Prostate gland (tissue), 2 donors: ENCODE measurements around the gene SH3BP1. TPM values are rescaled to one million over a fixed set of nuclear protein-coding genes. Genes with fewer than 3 reads are reported as not detected.
A peak's percentile ranks its signal among the peaks of the same experiment; 100 is the strongest.

Experiments used
- DNase-seq: peaks from one replicate; pipeline ENCODE4 v3.0.0-alpha.2; 2019; ENCODE audit warnings: low spot score
- H3K27ac ChIP-seq, 2 donors: fragments of 200-600 bp; sonication (generic); 2 replicates each; pipeline ENCODE4 v1.5.1; 2017 to 2019
- H3K27me3 ChIP-seq: fragments of 200-600 bp; sonication (generic); replicated peaks from 2 replicates; pipeline ENCODE4 v1.5.1; 2019; ENCODE audit not compliant: insufficient read depth
- H3K36me3 ChIP-seq, 2 donors: fragments of 200-600 bp; sonication (generic); 1 replicate in 1 of 2; 2 replicates in 1 of 2; pipeline versions ENCODE4 v1.5.1 to v1.8.1; 2017 to 2019
- H3K4me1 ChIP-seq: fragments of 200-600 bp; sonication (generic); replicated peaks from 2 replicates; pipeline ENCODE4 v1.5.1; 2019
- H3K4me3 ChIP-seq, 2 donors: fragments of 200-600 bp; sonication (generic); 2 replicates each; pipeline ENCODE4 v1.5.1; 2017 to 2019
- H3K9me3 ChIP-seq: fragments of 200-600 bp; sonication (generic); 2 replicates; pipeline ENCODE4 v1.5.1; 2017
- POLR2A ChIP-seq: fragments of 450-650 bp; IDR thresholded peaks from one replicate; pipeline ENCODE4 v1.6.1; 2016; ENCODE audit warnings: antibody characterized with exemption, mild to moderate bottlenecking
- POLR2AphosphoS5 ChIP-seq: sonication (generic); formaldehyde crosslinking; IDR thresholded peaks from one replicate; pipeline ENCODE4 v1.6.1; 2017; ENCODE audit warnings: antibody characterized with exemption
- WGBS: methylation state at CpG from one replicate; pipeline ENCODE4 v1.1.5; 2018; 5-methylcytosine and 5-hydroxymethylcytosine counted together
- intact Hi-C: fragments of 100-400 bp; cut with DNase I; formaldehyde crosslinking; loops from one replicate; pipeline ENCODE4 v1.14.2; 2022
- total RNA-seq, 2 donors: library from RNA; depleted of rRNA; stranded (reverse); fragments of >200 nt; gene quantifications; one replicate each; pipeline ENCODE4 v1.1.0, GENCODE V29; 2016
- TF ChIP-seq, protein P1 (sequence below), 4 experiments: fragments of 200-600 bp in 2 of 4; fragments of 450-650 bp in 2 of 4; sonication (generic) in 2 of 4; IDR thresholded peaks; 1 replicate in 3 of 4; 2 replicates in 1 of 4; pipeline ENCODE4 v1.5.1; 2016 to 2019; ENCODE audit warnings: antibody characterized with exemption in 4 of 4, mild to moderate bottlenecking in 2 of 4, moderate library complexity in 2 of 4

SH3BP1 gene
- total RNA-seq, 2 donors from 2014 or later = 10.9 to 12.0 TPM

DNA sequence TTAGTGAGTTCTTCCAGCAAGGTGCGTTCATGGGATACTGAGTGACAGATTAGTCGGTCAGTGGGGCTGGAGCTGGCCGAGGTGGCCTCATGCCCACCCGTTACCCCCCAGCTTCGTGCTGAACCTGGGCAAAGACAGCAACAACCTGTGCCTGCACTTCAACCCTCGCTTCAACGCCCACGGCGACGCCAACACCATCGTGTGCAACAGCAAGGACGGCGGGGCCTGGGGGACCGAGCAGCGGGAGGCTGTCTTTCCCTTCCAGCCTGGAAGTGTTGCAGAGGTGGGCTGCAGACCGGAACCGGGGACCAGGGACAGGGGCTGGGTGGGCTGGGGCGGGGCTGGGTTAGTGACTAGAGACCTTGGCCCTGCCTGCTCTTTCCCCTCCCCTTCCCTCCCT is 38.9 kb downstream of the SH3BP1 start:
- no peak for TF ChIP-seq POLR2AphosphoS5
- TF ChIP-seq POLR2A = no peak
- TF ChIP-seq, protein P1, sequence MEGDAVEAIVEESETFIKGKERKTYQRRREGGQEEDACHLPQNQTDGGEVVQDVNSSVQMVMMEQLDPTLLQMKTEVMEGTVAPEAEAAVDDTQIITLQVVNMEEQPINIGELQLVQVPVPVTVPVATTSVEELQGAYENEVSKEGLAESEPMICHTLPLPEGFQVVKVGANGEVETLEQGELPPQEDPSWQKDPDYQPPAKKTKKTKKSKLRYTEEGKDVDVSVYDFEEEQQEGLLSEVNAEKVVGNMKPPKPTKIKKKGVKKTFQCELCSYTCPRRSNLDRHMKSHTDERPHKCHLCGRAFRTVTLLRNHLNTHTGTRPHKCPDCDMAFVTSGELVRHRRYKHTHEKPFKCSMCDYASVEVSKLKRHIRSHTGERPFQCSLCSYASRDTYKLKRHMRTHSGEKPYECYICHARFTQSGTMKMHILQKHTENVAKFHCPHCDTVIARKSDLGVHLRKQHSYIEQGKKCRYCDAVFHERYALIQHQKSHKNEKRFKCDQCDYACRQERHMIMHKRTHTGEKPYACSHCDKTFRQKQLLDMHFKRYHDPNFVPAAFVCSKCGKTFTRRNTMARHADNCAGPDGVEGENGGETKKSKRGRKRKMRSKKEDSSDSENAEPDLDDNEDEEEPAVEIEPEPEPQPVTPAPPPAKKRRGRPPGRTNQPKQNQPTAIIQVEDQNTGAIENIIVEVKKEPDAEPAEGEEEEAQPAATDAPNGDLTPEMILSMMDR (IDR thresholded peaks at IDR 0.05) = no peak
- 68% methylated on average over 18 of the region's 18 CpGs for WGBS
- no peak overlapping the region for H3K27ac ChIP-seq
- intact Hi-C loops = loop anchor here (5.0 kb wide), 1 partner anchor 36 kb away; no protein-coding TSS in a partner anchor
- no peaks in the 10 kb centered on the region for H3K36me3 ChIP-seq
- no peak overlapping the region for H3K4me3 ChIP-seq
- no peak for DNase-seq
- no peaks in the 10 kb centered on the region for H3K9me3 ChIP-seq
- H3K4me1 ChIP-seq = peaks cover 16% of the 10 kb centered on the region
- H3K27me3 ChIP-seq = no peaks in the 10 kb centered on the region

DNA sequence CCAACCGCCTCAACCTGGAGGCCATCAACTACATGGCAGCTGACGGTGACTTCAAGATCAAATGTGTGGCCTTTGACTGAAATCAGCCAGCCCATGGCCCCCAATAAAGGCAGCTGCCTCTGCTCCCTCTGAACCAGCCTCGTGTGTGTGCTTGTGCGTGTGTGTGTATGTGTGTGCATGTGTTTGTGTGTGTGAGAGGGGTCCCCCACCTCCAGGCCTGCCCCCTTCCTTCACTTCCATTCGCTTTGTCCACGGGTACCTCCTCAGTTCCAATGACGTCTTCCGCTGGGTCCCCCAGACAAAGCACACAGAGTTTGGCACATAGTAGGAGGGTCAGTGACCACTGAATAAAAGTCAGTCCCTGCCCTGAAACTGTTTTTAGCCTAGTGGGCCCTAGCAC is 40.2 kb downstream of the SH3BP1 start:
- Histone ChIP-seq H3K27ac (no peak overlapping the region), H3K9me3 (no peaks in the 10 kb centered on the region), H3K36me3 (no peaks in the 10 kb centered on the region), H3K4me1 (peaks cover 9% of the 10 kb centered on the region), H3K4me3 (no peak overlapping the region), H3K27me3 (no peaks in the 10 kb centered on the region)
- WGBS = 84% methylated on average over 8 of the region's 8 CpGs
- intact Hi-C loops = loop anchor here (2.0 to 5.0 kb wide), 2 partner anchors 37 to 57 kb away; no protein-coding TSS in a partner anchor
- TF ChIP-seq POLR2A (no peak), POLR2AphosphoS5 (no peak)
- TF ChIP-seq, protein P1 (IDR thresholded peaks at IDR 0.05) = no peak
- no peak for DNase-seq

DNA sequence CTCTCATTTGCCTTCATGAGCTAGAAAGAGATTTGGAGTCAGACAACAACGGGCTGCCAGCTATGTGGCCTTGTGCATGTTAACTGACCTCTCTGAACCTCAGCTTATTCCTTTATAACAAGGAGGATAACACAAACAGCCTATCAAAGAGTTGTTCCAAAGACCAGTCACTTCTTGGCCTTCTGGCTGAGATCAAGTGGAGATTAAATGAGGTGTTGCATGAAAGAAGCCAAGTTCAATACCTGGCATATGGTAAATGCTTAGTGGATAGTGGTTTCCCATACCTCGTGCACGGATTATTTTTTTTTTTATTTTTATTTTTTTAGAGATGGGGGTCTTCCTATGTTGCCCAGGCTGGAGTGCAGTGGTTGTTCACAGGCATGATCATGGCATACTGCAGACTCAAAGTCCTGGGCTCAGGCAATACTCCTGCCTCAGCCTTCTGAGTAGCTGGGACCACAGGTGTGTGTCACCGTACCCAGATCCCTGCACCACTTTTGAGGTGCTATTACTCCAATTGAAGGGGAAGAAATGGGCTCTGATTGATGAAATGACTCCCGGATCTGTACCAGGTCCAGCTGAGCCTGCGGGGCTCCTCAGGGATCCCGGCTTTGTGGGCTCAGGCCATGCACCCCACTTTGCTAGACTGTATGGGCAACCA is 40.9 kb downstream of the SH3BP1 start:
- no peaks in the 10 kb centered on the region for H3K27me3 ChIP-seq
- no peak for DNase-seq
- no peak overlapping the region for H3K27ac ChIP-seq
- TF ChIP-seq POLR2AphosphoS5 = no peak
- no peak for TF ChIP-seq POLR2A
- TF ChIP-seq, protein P1 (IDR thresholded peaks at IDR 0.05) = no peak
- H3K4me1 ChIP-seq = peaks cover 8% of the 10 kb centered on the region
- intact Hi-C loops = loop anchor here (2.0 kb wide), 1 partner anchor 58 kb away; no protein-coding TSS in a partner anchor
- no peaks in the 10 kb centered on the region for H3K9me3 ChIP-seq
- H3K4me3 ChIP-seq = no peak overlapping the region
- no peaks in the 10 kb centered on the region for H3K36me3 ChIP-seq
- WGBS = 65% methylated on average over 7 of the region's 7 CpGs

DNA sequence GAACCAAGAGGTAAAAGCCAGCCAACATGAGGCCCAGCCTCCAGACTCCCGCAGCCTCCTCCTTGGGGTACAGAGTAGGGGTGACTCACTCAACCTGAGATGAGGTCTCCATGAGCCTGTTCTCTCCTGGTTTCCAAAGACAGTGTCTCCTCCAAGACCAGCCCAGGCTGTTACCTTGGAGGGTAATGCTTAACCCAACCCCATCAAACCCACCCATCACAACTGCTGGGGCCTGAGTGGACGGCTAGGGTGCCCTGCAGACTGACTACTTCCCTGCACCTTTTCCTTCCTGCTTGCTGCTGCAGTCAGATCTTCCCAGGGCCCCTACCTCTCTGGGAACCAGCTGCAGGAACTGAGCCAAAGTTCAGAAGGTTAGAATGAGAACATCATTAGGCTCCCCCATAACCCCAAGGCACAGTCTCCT is 41.5 kb downstream of the SH3BP1 start:
- WGBS = 73% methylated on average over 2 of the region's 2 CpGs
- Histone ChIP-seq H3K27me3 (no peaks in the 10 kb centered on the region), H3K36me3 (no peaks in the 10 kb centered on the region), H3K9me3 (no peaks in the 10 kb centered on the region), H3K4me1 (peaks cover 7% of the 10 kb centered on the region), H3K27ac (no peak overlapping the region), H3K4me3 (no peak overlapping the region)
- TF ChIP-seq, protein P1 (IDR thresholded peaks at IDR 0.05) = no peak
- TF ChIP-seq POLR2AphosphoS5 (no peak), POLR2A (no peak)
- intact Hi-C loops = loop anchor here (2.0 kb wide), 1 partner anchor 58 kb away; no protein-coding TSS in a partner anchor
- no peak for DNase-seq

DNA sequence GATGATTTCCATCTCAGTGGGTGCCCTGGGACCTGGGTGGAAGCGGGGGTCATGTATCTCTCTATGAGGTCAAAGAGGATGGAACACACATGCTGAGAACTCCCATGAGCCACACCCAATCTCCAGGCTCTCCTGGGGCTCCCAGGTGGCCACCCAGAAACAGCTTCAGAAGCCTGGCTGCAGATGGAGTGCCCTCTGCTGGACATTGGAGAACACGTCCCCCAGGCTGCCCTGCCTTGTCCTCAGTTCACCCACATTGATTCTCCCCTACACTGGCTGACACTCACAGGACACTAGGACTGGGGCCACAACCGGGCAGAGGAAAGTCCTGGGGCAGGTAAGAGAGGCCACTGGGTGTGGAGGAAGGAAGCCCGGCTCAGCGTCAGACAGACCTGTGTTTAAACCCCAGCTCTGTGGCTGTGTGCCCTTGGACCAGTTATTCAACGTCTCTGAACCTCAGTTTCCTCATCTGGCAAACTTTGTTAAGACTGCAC is 42.1 kb downstream of the SH3BP1 start:
- intact Hi-C loops = loop anchor here (2.0 kb wide), 1 partner anchor 59 kb away; no protein-coding TSS in a partner anchor
- TF ChIP-seq, protein P1 (IDR thresholded peaks at IDR 0.05) = peak; percentile 54 to 91 (median 82)
- TF ChIP-seq POLR2AphosphoS5 (peak; percentile 37), POLR2A (no peak)
- WGBS = 26% methylated on average over 6 of the region's 6 CpGs

More for the DNA sequence above, 42.1 kb downstream of the SH3BP1 start:
- no peaks in the 10 kb centered on the region for H3K36me3 ChIP-seq
- DNase-seq = peak; percentile 54
- no peak overlapping the region for H3K4me3 ChIP-seq
- H3K4me1 ChIP-seq = peaks cover 3% of the 10 kb centered on the region
- H3K27ac ChIP-seq = no peak overlapping the region
- no peaks in the 10 kb centered on the region for H3K27me3 ChIP-seq
- H3K9me3 ChIP-seq = no peaks in the 10 kb centered on the region
